CD4-positive, alpha-beta T cell treated with Interferon gamma for 1 hour (primary cell): ENCODE measurements around the gene ZSWIM6.

ENCODE experiments used
- DNase-seq: peaks from one replicate; pipeline ENCODE4 v3.0.0-alpha.2; 2020

ZSWIM6 gene

GRCh38 chr5:61449804-61450492 lies 117.9 kb downstream of the ZSWIM6 start:
- no peak for DNase-seq

DNA sequence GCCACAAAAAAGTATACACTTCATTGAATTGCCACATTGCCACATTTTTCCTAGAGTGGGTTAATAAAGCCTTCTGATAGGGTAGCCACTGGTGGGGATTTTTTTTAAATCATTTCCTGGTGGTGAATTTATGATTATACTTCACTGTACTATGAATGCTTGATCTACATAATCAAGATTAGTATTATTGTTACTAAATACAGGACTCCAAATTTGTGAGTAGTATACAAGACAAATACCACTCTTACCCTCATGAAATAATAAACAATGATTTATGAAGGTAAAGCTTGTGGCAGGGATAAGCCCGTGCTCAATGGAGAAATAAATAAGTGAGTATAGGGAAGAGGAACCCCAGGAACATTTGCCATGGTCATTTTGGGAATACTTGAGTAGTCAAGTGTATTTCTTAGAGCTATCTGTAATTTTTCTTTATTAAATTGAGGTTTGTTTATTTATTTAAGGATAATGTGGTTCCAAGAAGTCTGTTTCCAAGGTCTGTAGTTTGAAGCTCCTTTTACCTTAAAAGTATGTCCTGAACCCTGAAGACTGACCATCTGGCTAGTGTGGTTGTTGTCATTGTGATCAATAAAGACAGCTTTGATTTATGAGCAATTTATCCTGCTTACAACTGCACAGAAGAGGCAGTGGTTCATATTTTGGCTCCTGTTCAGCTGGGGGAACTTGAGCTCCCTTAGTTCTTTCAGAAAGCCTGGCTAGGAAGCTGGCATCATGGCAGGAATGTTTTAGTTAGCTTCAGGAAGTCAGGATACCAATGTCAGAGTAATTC lies 118.6 kb downstream of the ZSWIM6 start:
- no peak for DNase-seq

GRCh38 chr5:61455179-61456006 lies 123.3 kb downstream of the ZSWIM6 start:
- DNase-seq: no peak

DNA sequence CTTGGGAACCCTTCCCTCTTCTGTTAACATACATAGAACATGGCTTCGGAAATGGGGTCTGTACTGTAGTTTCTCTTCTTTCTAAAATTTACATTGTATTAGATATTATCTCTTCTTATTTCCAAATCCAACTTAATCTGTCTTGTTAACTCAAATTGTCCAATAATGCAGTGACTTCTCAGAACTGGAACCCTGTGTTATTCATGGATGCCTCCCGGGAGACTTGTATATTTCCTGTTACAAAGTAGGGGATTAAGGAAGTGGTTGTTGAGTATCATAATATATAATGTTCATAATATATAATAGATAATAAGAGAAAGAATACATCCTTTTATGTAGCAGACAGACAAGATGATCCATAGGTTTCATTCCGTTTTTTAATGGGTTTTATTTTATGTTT lies 128.4 kb downstream of the ZSWIM6 start:
- no peak for DNase-seq

DNA sequence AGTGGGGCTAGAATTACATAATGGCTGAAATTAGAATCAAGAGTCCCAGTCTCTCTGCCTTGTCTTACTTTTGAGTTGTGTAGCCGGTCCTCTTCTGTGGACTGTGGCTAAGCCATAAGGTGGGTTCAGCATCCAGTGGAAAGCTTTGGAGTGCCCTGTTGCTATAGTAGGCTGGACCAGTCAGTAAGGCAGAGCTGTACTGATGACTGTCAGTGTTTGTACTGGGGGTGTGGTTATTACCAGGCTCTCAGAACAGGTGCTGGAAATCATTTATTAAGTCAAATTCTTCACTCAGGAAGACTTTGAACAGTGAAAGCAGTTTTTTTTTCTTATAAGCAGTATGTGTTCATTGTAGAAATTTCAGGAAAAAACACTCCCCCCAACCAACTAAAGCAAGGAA lies 129.4 kb downstream of the ZSWIM6 start:
- DNase-seq: no peak

GRCh38 chr5:61461926-61462325 lies 129.9 kb downstream of the ZSWIM6 start:
- no peak for DNase-seq

DNA sequence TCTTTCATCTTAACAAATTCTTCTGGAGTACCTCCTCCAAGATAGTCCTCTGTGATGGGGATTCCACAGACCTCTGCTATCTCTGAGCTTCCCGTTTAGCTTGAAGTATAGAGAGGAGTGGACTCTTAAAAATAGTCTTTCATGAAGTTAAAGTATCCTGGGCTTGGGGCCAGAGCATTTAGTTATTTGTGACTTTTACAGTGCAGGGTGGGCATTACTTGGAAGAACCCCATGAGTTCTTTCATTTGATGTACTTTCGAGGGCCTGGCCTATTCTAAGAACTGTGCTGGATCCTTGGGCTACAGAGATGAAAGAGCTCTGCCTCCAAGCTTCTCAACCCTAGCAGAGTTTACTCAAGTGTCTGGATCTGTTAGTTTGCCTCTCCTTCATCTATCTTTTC lies 131.5 kb downstream of the ZSWIM6 start:
- no peak for DNase-seq

DNA sequence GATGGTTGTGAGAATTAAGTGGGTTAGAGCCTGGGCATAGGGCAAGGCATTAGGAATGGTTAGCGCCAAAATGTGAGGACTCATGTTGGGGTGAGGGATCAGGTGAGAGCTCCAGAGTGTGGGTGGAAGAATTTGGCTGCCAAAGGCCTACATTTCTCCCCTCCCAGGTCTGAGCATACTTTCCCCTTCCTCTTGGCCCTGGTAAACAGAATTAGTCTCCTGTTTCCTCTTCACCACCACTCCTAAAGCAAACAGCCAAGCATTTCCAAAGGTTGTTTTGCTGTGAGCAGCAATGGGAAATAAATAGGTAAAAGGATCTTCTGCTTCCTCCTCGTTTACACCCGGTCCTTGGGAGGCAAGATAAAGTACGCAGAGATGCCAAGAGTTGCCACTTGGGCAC lies 132.5 kb downstream of the ZSWIM6 start:
- no peak for DNase-seq

DNA sequence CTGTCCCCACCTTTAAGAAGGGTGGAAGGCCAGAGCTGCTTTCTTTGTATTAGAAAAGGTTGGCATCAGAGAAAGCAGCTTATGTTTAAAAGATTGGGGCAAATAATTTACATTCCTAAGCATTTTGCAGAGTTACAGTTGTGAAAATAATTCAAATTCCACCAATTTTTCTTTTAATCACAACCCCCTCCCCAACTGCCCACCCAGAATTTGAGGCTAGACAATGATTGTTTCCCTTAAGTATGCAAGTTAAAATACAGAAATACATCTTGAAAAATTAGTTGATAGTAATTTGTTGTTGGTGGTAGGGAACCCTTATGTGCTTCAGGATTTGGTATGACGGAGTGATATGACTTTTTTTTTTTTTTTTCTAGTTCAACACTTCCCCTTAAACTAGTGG lies 133.0 kb downstream of the ZSWIM6 start:
- DNase-seq: no peak

GRCh38 chr5:61465496-61465895 lies 133.4 kb downstream of the ZSWIM6 start:
- no peak for DNase-seq

DNA sequence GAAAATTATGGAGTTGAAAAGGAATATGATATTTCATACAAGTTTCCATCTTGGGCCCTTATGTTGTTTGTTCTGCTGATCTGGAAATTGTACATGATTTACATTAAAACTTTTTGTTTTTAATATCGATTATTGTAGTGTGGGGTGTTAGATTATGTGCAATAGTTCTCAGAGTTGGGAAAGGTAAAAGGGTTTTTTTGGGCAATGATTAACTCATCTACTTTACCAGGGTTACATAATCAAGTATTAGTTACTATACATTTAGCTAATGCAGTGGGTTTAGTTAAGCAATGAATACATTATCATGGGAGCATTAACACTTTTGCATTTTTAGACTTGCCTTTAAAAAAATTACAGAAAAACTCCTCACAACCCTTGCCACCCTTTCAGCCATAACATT lies 134.0 kb downstream of the ZSWIM6 start:
- DNase-seq: no peak

- DNase-seq: no peak
These were observed 135.9 kb downstream of the ZSWIM6 start for GRCh38 chr5:61467766-61468482.

- DNase-seq: no peak
These were observed 136.4 kb downstream of the ZSWIM6 start for GRCh38 chr5:61468483-61468865.

- no peak for DNase-seq
These were observed 139.3 kb downstream of the ZSWIM6 start for GRCh38 chr5:61471352-61471751.

GRCh38 chr5:61472172-61472958 lies 140.3 kb downstream of the ZSWIM6 start:
- DNase-seq: no peak

- DNase-seq: no peak
These were observed 142.7 kb downstream of the ZSWIM6 start for GRCh38 chr5:61474746-61475145.

DNA sequence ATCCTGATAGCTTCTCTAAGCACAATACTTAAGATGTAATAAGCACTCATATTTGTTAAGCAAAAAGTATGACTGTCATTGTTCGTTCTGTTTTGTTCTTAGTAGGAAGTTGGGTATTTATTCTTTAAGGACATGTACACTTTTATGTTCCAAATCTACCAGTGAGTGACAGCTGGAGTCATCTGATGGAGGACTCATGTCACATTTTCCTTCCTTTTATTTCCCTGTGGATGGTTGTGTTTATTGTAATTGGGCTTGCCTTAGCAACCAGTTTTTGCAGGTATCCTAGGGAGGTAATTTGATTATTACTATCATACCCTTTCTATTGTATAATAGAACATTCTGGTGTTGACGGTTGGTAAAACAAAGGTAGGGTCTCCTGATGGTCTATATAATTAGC lies 145.7 kb downstream of the ZSWIM6 start:
- no peak for DNase-seq

GRCh38 chr5:61479850-61480614 lies 148.0 kb downstream of the ZSWIM6 start:
- no peak for DNase-seq

GRCh38 chr5:61482980-61483379 lies 150.9 kb downstream of the ZSWIM6 start:
- no peak for DNase-seq

- no peak for DNase-seq
These were observed 154.4 kb downstream of the ZSWIM6 start for GRCh38 chr5:61486476-61486875.

DNA sequence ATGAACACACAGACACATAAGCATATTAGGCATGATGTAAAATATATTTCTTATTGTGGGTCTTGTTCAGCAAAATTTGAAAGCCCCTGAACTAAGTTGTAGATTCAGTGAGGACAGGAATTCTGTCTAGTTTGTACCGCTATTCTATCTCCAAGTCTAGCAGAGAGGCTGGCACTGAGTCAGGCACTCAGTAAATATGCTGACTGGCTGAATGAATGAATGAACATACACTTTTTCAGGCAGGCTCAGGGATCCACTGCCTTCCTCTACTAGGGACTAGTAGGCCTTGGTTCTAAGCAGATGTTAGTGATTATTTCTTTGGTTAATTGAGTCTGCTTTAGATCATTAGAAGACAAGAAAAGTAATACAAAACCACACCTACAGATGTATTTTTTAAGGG lies 157.5 kb downstream of the ZSWIM6 start:
- no peak for DNase-seq
